Measurements from ENCODE around the gene F7. TPM values are rescaled to one million over a fixed set of nuclear protein-coding genes. Genes with fewer than 3 reads are reported as not detected.

Gene F7
- total RNA-seq, 1 experiment from 2014 or later: not detected

- CTCF ChIA-PET: interaction anchor here (0.7 kb wide), 1 partner anchor 229 kb away, joined by 6 read pairs; no protein-coding TSS in a partner anchor
- no peak overlapping the region for H2AFZ ChIP-seq (ENCODE audit: low read length)
- H3K9me2 ChIP-seq (replicated peaks; ENCODE audit: low read length): no peaks in the 10 kb centered on the region
- no peaks in the 10 kb centered on the region for H3K36me3 ChIP-seq (ENCODE audit: low read depth, low read length)
- no peak overlapping the region for H3K27ac ChIP-seq (ENCODE audit: low read length)
- H3F3A ChIP-seq (ENCODE audit: low read length, unreplicated experiment): no peaks in the 10 kb centered on the region
- H3K4me1 ChIP-seq (ENCODE audit: insufficient read depth, low read length): no peaks in the 10 kb centered on the region
- H3K4me3 ChIP-seq (ENCODE audit: low read length): no peak overlapping the region
- no peaks in the 10 kb centered on the region for H3K9me3 ChIP-seq (ENCODE audit: low read length)
- POLR2A ChIA-PET (ENCODE audit: unreplicated experiment): no interaction called here
- no peaks in the 10 kb centered on the region for H4K20me1 ChIP-seq (ENCODE audit: low read length)
- H3K27me3 ChIP-seq (ENCODE audit: low read length): no peaks in the 10 kb centered on the region
- TF ChIP-seq EZH2 (IDR thresholded peaks at IDR 0.05; ENCODE audit: low read length, unreplicated experiment): no peak
- no peak for TF ChIP-seq CTCF (conservative IDR thresholded peaks at IDR 0.05; ENCODE audit: low read depth, low read length)
- TF ChIP-seq EZH2phosphoT487 (IDR thresholded peaks at IDR 0.05; ENCODE audit: borderline replicate concordance, low read length): no peak
- DNase-seq (no peak), ATAC-seq (no peak)
- H3K4me2 ChIP-seq (ENCODE audit: low read length): no peak overlapping the region
- no TSS peak for BruUV-seq (replicated peaks)
- H3K79me2 ChIP-seq (ENCODE audit: low read length): no peaks in the 10 kb centered on the region
- intact Hi-C loops (cut with micrococcal nuclease): no loop called here
- H3K9ac ChIP-seq (ENCODE audit: low read length): no peak overlapping the region
Observed at GRCh38 chr13:113143466-113144254, 38.1 kb downstream of the F7 start.

- Histone ChIP-seq H3F3A (ENCODE audit: low read length, unreplicated experiment) (no peaks in the 10 kb centered on the region), H3K27ac (ENCODE audit: low read length) (no peak overlapping the region), H3K9me3 (ENCODE audit: low read length) (no peaks in the 10 kb centered on the region), H2AFZ (ENCODE audit: low read length) (no peak overlapping the region), H3K4me3 (ENCODE audit: low read length) (no peak overlapping the region), H4K20me1 (ENCODE audit: low read length) (no peaks in the 10 kb centered on the region), H3K27me3 (ENCODE audit: low read length) (no peaks in the 10 kb centered on the region), H3K9me2 (replicated peaks; ENCODE audit: low read length) (no peaks in the 10 kb centered on the region), H3K36me3 (ENCODE audit: low read depth, low read length) (no peaks in the 10 kb centered on the region), H3K9ac (ENCODE audit: low read length) (no peak overlapping the region), H3K4me1 (ENCODE audit: insufficient read depth, low read length) (no peaks in the 10 kb centered on the region), H3K79me2 (ENCODE audit: low read length) (no peaks in the 10 kb centered on the region), H3K4me2 (ENCODE audit: low read length) (no peak overlapping the region)
- CTCF ChIA-PET: no interaction called here
- no TSS peak for BruUV-seq (replicated peaks)
- no peak for DNase-seq
- intact Hi-C loops (cut with micrococcal nuclease): no loop called here
- TF ChIP-seq CTCF (conservative IDR thresholded peaks at IDR 0.05; ENCODE audit: low read depth, low read length): no peak
- TF ChIP-seq EZH2phosphoT487 (IDR thresholded peaks at IDR 0.05; ENCODE audit: borderline replicate concordance, low read length): no peak
- ATAC-seq: no peak
- POLR2A ChIA-PET (ENCODE audit: unreplicated experiment): no interaction called here
Observed at GRCh38 chr13:113144255-113144629, 38.7 kb downstream of the F7 start.

GRCh38 chr13:113145496-113145895, 39.9 kb downstream of the F7 start:
- Histone ChIP-seq H3K9me3 (ENCODE audit: low read length) (no peaks in the 10 kb centered on the region), H3K9ac (ENCODE audit: low read length) (no peak overlapping the region), H4K20me1 (ENCODE audit: low read length) (no peaks in the 10 kb centered on the region), H3K27ac (ENCODE audit: low read length) (no peak overlapping the region), H3K79me2 (ENCODE audit: low read length) (no peaks in the 10 kb centered on the region), H2AFZ (ENCODE audit: low read length) (no peak overlapping the region), H3K27me3 (ENCODE audit: low read length) (no peaks in the 10 kb centered on the region), H3F3A (ENCODE audit: low read length, unreplicated experiment) (no peaks in the 10 kb centered on the region), H3K4me2 (ENCODE audit: low read length) (no peak overlapping the region), H3K4me3 (ENCODE audit: low read length) (no peak overlapping the region), H3K9me2 (replicated peaks; ENCODE audit: low read length) (no peaks in the 10 kb centered on the region), H3K4me1 (ENCODE audit: insufficient read depth, low read length) (no peaks in the 10 kb centered on the region), H3K36me3 (ENCODE audit: low read depth, low read length) (no peaks in the 10 kb centered on the region)
- no peak for TF ChIP-seq EZH2 (IDR thresholded peaks at IDR 0.05; ENCODE audit: low read length, unreplicated experiment)
- intact Hi-C loops (cut with micrococcal nuclease): no loop called here
- ATAC-seq (no peak), DNase-seq (no peak)
- CTCF ChIA-PET: no interaction called here
- no TSS peak for BruUV-seq (replicated peaks)
- POLR2A ChIA-PET (ENCODE audit: unreplicated experiment): no interaction called here

All from PC-3 (cell line).